Activated CD4-positive, alpha-beta T cell treated with anti-CD3 and anti-CD28 coated beads, Interleukin-2, amount 50 U/mL, for 16 hours (primary cell): ENCODE data around the gene WNT7B.

Experiments used
- DNase-seq: peaks from one replicate; pipeline ENCODE4 v3.0.0-alpha.2; 2020

Gene WNT7B

DNA sequence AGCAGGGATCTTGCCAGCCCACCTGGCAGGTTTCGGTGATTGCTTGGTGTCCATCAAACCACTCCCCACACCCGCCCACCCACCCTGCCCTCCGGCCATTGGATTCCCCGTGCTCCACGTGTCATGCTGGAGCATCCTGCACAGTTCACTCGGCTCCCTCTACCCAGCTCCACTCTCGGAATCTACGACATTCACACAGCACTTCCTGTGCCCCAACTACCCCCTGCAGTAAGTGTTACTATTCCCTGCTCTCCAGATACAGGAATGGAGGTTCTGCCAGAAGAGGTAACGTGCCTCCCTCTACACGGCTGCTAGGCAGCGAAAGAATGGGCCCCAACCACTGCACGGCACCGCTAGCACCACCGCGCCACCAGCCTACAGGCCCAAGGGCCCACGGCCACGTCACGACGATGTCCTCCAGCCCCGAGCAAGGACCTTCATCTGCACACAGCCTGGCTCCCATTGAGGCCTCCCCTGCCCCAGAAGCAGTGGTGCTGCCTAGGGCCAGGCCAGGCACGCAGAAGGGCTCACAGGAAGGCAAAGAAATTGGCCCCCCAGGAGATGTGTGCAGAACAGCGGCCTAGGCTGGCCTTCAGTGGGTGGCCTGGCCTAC, 27.6 kb downstream of the WNT7B start:
- DNase-seq: no peak

DNA sequence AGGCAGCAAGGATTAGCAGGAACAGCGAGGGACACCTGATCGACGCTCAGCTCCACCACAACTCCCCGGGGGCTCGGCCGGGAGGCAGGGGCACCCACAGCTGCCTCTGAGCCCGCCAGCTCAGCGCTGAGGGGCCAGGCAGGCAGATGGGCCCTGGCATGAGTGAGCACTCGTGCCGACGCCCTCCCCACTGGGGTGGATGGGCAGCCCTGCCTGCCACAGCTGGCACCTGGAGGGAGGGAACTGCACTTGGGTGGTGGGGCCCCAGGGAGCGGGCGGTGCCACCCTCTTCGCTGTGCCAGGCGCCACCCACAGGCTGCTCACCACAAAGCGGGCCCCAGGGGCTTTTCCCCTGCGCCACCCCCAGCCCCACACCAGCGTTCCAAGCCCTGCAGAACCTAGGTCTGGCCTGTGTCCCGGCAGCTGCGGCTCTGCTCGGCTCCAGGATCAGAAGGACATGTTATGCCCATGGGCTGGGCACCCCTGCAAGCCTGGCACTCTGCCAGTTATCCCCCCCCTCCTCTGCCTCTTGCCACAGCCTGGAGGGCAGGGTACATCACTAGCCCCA, 28.8 kb downstream of the WNT7B start:
- no peak for DNase-seq

DNA sequence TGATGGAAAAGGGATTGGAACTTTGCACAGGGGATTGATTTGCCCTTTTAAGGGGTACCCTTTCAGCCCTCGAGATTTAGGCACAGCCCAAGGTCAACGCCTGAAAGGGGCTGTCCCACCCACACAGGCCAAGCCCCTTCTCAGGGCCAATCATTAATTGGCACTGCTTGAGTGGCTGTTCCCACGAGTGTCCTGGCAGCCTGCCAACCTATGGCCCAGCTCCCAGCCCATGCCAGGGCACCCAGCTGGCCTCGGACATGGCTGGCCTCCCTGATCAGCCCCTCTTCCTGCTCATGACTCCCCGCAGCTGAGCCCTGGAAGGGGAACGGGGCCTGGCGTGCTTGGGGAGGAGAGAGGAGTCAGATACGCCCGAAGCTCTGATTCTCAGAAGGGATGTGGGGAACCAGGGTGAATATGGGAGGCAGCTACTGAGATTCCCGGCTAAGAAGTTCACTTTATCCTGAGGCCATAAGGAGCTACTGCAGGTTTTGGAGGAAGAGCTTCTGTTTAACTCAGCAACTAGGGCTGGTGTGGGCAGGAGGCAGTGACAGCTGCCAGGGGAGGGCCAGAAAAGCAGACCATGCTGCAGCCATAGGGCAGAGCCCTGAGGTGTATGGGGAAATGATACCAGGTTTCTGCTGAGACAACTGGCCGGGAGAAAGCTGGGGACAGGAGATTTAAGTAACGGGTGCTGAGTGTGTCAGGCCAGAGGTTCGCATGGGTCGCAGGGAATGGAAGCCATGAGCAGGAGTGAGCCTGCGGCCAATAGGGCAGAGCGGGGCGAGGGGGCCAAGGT, 30.0 kb downstream of the WNT7B start:
- DNase-seq: no peak

DNA sequence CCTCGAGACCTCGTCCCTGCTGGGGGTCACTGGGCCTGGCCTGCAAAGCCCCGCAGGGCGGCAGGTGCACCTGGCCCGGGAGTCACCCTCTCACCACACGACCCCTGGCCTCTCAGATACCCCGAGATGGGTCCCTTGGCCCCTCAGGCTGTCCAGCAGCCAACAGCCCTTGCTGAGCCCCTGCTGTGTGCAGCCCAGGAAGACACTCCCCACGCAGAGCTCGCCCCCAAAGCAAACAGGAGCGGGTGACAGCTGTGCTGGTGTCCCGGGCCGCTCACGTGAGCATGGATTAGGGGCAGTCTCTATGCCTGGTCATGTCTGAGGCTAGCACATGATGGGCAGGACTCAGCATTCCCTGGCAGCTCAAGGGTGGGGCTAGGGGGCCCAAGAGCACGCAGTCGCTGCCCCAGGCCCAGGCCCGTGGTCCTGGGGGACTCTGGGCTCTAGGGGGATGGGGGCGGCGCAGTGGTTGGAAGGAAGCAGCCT, 31.3 kb downstream of the WNT7B start:
- no peak for DNase-seq

DNA sequence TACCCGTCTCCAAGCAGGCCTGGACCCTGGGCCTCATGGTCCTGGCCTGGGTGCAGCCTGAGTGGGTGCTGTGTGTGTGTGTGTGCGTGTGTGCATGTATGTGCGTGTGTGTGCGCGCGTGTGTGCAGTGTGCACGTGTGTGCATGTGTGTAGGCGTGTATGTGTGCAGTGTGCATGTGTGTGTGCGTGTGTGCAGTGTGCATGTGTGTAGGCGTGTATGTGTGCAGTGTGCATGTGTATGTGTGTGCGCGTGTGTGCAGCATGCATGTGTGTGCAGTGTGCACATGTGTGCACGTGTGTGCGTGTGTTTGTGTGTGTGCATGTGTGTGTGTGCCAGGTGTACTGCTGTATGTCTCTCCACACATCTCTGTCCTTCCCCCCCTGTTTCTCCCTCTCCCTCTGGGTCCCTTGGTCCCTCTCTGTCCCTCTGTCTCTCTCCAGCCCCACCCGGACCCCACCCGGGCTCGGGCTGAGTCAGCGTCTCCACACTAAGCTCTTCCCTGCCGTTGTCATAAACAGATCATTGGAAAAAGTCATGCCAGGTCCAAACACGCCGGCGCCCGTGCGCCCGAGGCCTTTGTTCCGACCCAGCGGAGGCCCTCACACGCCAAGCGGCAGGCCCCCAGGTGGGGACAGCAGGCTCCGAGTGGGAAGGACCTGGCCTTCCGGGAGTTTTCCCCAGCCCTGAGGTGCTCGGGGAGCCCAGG, 34.0 kb downstream of the WNT7B start:
- DNase-seq: no peak

DNA sequence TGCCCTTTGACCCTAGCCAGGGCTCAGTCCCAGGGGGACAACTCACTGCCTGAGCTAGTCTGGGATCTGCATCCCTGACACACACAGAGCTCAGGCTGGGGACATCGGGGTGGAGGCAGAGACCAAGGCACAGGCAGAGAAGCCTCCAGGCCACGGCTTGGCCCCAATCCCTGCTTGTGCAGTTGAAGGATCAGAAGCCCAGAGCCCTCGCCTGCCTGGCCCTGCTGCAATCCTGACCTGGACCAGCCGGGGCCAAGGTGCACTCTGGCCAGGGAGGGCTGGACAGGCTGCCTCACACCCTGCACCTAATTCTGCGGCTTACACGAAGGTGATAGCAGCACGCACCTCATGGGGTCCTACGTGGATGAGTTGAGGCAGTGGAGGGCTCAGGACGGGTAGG, 34.6 kb downstream of the WNT7B start:
- no peak for DNase-seq

DNA sequence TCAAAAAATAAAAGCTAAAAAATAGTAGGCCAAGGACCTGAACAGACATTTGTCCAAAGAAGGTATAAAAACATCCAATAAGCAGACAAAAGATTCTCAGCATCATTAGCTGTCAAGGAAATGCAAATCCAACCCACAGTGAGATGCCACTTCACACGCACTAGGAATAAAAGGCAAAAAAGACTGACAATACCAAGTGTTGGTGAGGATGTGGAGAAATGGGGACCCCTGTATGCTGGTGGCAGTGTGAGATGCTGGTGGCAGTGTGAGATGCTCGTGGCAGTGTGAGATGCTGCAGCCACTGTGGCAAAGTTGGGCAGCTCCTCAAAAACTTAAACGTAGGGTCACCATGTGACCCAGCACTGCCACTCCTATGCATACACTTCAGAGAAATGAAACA, 38.0 kb downstream of the WNT7B start:
- DNase-seq: no peak

DNA sequence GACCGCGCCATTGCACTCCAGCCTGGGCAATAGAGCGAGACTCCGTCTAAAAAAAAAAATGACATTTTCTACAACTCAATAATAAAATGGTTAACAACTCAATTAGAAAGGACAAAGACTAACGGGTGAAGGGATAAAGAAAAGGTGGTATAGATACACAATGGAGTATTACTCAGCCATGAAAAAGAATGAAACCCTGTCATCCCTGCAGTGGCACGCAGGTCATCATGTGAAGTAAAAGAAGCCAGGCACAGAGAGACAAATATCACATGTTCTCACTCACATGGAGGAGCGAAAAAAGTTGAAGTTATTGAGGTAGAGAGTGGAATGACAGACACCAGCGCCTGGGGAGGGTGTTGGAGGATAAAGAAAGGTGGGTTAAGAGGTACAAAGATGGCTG, 39.0 kb downstream of the WNT7B start:
- no peak for DNase-seq

DNA sequence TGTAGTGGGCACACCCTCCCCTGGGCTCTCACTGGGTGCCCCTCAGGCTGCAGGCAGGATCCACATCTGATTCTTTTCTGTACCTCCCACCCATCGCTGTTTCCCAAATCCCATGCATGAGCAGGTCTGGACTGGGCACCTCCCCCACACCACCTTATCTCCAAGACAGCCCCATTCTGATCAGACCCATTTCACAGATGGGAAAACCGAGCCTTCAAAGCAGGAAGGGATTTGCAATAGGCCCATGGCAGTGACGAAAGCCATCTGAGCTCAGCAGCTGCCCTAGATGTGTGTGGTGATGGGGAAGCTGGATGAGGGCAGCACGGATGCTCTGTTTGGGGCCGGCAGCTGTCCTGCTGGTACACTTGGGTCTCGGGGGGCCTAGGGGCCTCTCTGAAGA, 41.4 kb downstream of the WNT7B start:
- DNase-seq: no peak

DNA sequence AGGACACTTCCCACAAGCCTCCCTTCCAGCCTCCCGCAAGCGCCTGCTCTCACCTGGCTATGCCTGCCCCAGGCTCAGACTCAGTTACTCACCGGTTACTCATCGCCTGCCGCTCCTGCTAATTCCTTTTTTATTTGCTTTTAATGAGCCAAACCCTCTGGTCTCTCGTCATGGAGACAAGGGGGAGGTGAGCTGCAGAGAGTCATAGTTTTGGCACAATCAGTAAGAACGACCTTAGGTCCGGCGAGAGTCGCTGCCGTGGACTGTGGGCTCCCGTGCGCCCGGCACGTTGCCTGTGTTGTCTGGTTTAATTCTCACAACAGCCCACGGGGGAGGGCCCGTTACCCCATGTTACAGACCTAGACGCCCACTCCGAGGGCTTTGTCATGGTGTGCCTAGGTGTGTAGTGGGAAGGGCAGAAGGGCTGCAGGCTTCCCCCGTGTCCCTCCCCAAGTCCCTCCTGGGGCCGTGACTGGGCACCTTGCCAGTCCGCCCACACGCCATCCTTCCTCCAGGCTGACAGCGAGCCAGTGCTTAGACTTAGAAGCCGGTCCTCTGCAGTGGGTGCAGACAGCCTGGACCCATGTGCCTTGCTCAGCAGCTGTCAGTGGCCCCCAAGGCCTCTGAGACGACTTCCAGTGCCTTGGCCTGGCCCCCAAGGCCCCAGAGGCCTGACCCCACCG, 42.2 kb downstream of the WNT7B start:
- DNase-seq: no peak

DNA sequence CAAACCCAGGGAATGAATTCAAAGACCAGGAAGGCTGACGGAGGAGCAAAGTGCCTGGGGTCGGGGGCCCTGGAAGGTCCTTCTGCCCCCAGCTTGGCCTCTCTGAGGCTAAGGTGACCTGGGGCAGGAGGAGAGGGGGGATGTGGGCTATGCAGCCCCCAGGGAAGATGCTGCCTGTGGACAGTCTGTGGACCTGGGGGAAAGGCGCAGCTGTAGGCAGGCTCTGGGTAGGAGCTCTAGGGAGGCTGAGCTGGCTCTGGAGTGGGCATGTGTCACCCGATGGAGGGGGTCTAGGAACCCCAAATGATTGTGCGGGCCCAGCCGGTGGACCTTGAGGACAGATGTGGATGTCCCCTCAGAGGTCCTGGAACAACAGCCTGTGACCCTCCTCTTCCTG, 42.8 kb downstream of the WNT7B start:
- DNase-seq: no peak

DNA sequence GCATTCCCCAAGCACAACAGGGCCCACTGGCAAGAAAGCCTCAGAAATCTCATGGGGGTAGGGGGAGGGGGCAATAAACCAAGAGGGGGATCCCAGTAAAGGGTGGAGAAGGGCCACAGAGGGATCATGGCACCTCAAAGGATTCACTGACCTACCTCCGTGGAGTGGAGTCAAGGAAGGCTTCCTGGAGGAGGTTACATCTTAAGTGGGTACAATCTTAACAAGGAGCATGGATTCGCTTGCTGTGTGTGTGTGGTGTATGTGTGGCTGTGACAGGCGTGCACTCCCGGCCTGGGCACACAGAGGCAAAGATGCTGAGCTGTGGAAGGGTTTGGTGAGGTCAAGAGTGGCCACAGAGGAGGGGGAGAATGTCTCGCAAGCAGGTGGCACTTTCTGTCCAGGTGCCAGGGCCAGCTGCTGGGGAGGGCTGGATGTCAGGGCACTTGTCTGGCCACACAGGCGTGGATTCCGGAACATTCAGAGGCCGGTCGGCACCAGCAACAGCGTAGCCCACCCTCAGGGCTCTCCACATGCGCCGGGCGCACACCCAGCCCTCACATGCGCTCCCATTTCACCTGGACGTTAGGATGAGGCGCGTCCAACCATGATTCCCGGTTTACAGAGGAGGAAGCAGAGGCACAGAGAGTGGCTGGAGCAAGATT, 43.3 kb downstream of the WNT7B start:
- DNase-seq: no peak

DNA sequence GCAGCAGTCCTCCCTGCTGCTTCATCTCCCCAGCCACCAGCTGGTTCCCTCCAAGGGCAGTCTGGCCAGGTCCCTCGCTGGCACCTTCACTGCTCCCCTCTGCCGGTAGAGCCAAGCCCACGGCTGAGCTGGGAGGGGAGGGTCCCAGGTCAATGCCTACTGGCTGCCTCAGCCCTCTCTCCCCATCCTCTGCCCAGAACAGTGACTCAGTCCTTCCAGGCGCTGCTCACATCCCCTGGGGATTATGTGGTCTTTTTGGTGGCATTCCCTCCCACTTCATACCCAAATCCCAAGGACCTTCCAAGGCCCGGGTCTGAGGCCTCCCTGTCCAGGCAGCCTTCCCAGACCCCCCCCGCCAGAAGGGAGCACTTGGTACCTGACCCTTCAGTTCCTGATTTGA, 44.9 kb downstream of the WNT7B start:
- DNase-seq: no peak

DNA sequence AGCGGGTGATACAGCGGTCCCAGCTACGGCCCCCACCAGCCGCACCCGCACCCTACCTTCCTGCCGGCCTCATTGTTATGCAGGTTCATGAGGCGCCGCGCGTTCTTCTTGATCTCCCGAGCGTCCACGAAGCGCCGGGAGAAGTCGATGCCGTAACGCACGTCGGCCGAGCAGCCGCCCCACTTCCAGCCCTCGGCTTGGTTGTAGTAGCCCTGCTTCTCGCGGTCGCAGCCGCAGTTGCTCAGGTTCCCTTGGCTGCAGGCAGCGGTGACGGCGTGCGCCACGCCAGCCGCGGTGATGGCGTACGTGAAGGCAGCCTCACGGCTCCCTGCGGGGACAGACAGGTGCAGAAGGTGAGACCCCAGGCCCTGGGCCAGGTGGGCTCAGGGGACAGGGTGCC, 45.9 kb downstream of the WNT7B start:
- no peak for DNase-seq

DNA sequence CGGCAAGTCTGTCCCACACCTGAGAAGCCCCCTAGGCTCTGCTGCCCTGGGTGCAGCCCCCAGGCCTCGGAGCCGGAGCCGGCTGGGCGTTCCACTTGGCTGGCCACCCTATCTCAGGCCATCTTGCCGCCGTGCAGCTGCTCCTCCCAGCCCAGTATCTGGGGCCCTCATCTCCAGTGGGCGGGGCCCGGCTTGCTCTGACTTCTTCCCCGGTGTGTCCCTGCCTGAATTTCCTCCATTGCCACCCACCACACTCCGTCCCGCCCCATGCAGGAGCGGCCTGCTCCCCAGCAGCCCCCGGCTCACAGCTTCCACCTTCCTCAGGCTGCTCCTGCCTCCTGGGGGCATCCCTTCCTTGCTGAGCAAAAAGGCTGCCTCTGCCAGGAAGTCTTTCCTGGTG, 46.6 kb downstream of the WNT7B start:
- no peak for DNase-seq

DNA sequence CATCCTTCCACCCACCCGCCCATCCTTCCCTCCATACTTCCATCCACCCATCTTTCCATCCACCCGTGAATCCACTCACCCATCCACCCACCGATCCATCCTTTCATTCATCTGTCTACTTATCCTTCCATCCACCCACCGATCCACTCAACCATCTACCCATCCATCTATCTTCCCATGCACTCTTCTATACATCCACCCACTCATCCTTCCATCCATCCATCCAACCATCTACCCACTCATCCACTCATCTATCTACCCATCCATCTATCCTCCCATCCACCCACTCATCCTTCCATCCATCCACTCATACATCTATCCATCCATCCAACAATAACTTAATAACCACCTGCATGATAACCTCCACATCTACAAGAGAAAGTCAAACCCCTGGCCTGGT, 47.3 kb downstream of the WNT7B start:
- DNase-seq: no peak

DNA sequence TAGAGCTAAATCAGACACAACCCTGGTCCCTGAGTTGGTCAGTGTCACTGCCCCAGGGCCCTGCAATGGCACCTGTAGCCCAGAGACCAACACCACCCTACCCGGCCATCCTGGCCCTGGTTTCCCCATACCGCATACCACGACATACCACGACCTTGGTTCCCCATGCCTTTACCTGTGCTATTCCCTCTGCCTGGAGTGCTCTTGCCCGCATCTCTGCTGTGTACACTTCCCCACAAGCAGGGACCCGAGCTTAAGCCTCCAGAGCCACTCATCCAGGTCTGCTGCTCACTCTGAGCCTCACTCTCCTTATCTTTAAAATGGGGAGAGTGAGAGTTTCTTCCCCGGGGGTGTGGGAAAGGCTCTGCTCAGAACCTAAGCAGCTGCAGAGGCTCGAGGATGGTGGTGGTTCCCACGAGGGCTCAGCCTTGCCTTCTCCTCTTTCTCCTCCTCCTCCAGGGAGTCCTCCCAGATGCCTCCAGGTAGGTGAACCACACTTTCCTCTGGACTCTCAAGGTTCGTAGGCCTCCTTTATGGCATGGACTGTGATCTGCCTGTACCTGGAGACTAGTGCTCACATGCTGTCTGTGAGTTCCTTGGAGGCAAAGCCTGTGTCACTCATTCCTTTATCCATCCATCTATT, 48.1 kb downstream of the WNT7B start:
- no peak for DNase-seq

DNA sequence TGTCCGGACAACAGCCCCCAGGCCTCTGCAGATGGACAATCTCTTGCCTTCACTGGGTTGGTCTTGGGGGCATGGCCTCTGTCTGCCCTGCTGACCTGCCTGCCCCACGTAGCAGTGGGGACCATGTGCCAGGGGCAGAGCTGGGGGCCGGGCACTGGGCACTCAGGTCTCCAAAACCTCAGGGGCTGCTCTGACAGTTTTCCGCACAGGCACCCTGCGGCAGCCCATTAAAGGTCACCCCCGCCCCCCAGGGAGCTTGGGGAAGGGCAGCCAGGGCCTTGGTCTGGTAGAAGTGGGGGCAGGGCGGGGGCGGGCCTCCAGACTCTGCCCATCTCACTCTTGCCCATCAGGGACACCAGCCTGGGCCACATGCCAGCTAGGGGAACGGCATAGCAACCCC, 49.9 kb downstream of the WNT7B start:
- DNase-seq: no peak

DNA sequence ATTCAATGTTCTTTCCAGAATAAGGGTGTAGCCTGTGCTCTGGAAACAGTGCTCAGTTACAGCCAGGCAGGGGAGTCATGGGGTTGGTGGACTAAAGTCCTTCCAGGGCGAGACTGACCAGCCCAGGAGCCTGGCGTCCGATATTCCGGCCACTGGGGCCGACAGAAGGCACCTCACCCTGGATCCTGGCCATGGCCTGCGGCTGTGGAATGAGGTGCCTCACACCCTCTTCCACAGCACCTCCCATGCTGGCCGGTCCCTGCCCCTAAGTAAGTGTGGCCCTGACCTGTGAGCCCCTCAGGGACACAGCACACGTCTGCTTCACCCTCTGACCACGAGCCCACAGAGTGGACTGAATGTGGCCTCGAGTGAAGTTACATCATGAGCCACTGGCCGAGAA, 50.5 kb downstream of the WNT7B start:
- no peak for DNase-seq

DNA sequence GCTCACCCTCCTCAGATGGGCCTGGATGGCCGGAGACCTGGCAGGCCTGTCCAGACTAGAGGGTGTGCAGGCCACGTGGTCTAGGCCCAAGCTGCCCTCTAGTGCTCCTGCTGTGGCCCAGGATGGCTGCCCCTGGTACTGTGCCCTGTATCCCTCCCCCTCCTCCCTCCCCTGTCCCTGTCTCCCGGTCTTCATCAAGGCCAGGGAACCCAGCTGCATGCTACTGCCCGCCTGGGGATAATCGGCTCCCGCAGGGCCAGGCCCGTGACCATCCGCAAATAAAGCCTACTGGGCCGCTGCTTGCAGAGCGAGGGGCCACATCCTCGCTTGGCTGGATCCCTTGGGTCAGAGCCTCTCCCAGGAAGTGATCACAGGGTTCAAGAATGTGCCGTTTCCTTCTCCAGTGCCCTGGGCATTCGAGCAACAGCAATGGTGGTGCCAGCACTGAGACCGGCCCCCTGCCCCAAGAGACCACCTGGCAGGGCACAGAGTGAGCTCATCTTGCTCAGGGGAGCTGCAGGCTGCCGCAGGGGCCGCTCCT, 51.1 kb downstream of the WNT7B start:
- DNase-seq: no peak

DNA sequence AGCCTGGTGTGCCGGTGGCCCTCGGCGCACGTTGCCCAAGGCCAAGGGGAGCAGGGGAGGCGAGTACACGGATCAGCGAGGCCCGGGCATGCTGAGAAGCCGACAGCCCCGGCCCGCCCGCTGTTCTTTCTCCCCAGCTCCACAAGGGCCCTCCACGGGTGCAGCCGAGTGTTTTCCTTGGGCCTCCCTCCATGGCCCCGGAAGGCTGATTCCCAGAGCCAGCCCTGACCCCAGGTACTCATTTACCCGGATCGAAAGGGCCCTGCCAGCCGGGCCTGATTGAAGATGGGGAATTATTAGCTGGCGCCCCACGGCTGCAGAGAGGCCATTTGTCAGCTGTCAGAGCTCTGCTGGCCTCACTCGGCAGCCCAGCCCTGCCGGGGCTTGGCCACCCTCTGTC, 53.1 kb downstream of the WNT7B start:
- no peak for DNase-seq

DNA sequence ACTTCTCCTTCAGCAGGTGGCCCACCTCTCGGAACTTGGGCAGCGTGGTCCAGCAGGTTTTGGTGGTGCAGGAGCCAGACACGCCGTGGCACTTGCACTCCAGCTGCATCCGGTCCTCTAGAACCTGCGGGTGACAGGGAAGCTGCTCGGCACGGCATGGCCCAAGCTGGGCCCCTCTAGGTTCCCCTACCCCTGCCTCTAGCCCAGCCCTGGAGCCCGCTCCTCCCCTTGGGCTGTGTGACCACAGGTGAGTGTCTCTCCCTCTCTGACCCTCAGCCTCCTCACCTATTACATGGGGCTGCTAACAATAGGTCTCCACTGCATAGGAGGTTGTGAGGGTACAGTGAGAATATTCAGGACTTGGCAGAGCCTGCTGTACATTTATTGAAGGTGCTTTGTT, 53.8 kb downstream of the WNT7B start:
- DNase-seq: no peak
